ENCODE data around the gene FABP1. TPM values are rescaled to one million over a fixed set of nuclear protein-coding genes. Genes with fewer than 3 reads are reported as not detected.

FABP1 gene
- polyA plus RNA-seq, 1 of the 3 experiments (the other 2 are of a cell fraction) = not detected

DNA sequence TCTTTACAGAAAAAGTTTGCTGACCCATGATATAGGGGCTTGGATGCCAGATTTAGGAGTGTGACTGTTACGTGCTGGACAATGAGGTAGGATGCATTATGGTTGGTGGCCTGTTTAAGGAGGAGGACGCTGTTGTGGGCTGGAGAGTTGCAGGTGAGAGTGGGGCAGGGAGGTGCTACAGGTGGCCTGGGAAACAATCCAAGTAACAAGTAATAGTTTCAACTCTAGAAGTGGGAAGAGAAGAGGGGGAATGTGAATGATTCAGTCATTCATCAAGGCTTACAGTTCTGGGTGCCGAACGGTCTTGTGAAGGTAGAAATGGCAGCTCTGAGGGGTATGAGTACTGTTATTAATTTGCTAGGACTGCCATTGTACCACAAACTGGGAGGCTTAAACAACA, 6.2 kb downstream of the FABP1 start:
- no peak for DNase-seq
- ChIA-PET CTCF (no interaction called here), POLR2A (no interaction called here)
- Histone ChIP-seq H3K36me3 (replicated peaks in 1 of 2; ENCODE audit: control insufficient read depth in 1 of 2, insufficient read depth in 2 of 2, low read length in 1 of 2) (no peaks in the 10 kb centered on the region), H3K9me2 (no peaks in the 10 kb centered on the region), H3K4me3 (ENCODE audit: low read depth in 2 of 2, low read length in 1 of 2) (no peak overlapping the region), H3K4me1 (ENCODE audit: control insufficient read depth in 1 of 2, insufficient read depth in 2 of 2, low read depth in 1 of 2, low read length in 1 of 2) (peaks cover 0 to 4% of the 10 kb centered on the region in 2 experiments; a peak in 1 of 4 replicates), H3F3A (replicated peaks; ENCODE audit: insufficient read depth) (no peaks in the 10 kb centered on the region), H3K27me3 (ENCODE audit: insufficient read depth) (peaks cover 4% of the 10 kb centered on the region; the same call in 1 of the 2 replicates), H3K9me3 (no peaks in the 10 kb centered on the region), H3K79me2 (ENCODE audit: insufficient read depth) (no peaks in the 10 kb centered on the region), H3K27ac (ENCODE audit: low read depth in 2 of 2, low read length in 1 of 2) (no peak overlapping the region), H3K9ac (no peak overlapping the region), H4K20me1 (ENCODE audit: insufficient read depth) (no peaks in the 10 kb centered on the region), H3K4me2 (no peak overlapping the region), H2AFZ (ENCODE audit: low read depth) (no peak overlapping the region)
- WGBS (ENCODE audit: low lambda C conversion rate) = 59% methylated on average over 4 of the region's 4 CpGs
- TF ChIP-seq RFX5 (IDR thresholded peaks at IDR 0.05; ENCODE audit: low read length) (no peak), ELF1 (IDR thresholded peaks at IDR 0.05) (no peak), TEAD4 (IDR thresholded peaks at IDR 0.05; ENCODE audit: borderline replicate concordance, insufficient read depth) (no peak), GATA2 (CRISPR knock-in tag; IDR thresholded peaks at IDR 0.05) (no peak), CHD2 (IDR thresholded peaks at IDR 0.05; ENCODE audit: low read length, partially characterized antibody) (no peak), MXI1 (IDR thresholded peaks at IDR 0.05; ENCODE audit: low read depth, low read length) (no peak)
- TF ChIP-seq, protein P1, sequence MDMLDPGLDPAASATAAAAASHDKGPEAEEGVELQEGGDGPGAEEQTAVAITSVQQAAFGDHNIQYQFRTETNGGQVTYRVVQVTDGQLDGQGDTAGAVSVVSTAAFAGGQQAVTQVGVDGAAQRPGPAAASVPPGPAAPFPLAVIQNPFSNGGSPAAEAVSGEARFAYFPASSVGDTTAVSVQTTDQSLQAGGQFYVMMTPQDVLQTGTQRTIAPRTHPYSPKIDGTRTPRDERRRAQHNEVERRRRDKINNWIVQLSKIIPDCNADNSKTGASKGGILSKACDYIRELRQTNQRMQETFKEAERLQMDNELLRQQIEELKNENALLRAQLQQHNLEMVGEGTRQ (IDR thresholded peaks at IDR 0.05; ENCODE audit: borderline replicate concordance, low read depth, low read length) = no peak
- TF ChIP-seq, protein P2, sequence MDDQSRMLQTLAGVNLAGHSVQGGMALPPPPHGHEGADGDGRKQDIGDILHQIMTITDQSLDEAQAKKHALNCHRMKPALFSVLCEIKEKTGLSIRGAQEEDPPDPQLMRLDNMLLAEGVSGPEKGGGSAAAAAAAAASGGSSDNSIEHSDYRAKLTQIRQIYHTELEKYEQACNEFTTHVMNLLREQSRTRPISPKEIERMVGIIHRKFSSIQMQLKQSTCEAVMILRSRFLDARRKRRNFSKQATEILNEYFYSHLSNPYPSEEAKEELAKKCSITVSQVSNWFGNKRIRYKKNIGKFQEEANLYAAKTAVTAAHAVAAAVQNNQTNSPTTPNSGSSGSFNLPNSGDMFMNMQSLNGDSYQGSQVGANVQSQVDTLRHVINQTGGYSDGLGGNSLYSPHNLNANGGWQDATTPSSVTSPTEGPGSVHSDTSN (IDR thresholded peaks at IDR 0.05) = no peak

DNA sequence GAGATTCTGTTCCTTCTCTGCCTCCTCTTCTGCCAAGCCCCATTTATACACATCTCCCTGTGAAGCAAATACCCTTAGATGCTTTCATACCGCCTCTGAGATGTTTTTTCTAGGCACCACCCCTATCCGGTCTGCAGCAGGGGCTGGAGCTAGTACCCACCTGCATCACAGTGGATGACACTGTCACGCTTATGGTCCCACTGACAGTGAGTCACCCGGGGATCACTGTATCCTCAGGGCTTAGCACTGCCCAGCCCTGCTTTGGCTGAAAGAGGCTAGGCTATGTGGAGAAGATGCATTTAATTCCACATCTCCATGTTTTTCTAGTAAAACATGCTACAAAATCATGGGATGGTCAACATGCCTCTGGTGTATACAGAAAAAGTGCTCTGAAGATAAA, 9.9 kb downstream of the FABP1 start:
- Histone ChIP-seq H3K27ac (ENCODE audit: low read depth in 2 of 2, low read length in 1 of 2) (no peak overlapping the region), H3K79me2 (ENCODE audit: insufficient read depth) (no peaks in the 10 kb centered on the region), H3K36me3 (replicated peaks in 1 of 2; ENCODE audit: control insufficient read depth in 1 of 2, insufficient read depth in 2 of 2, low read length in 1 of 2) (no peaks in the 10 kb centered on the region), H3K4me1 (ENCODE audit: control insufficient read depth in 1 of 2, insufficient read depth in 2 of 2, low read depth in 1 of 2, low read length in 1 of 2) (peaks cover 0 to 4% of the 10 kb centered on the region in 2 experiments; a peak in 1 of 4 replicates), H3K9me3 (no peaks in the 10 kb centered on the region), H2AFZ (ENCODE audit: low read depth) (no peak overlapping the region), H3K9me2 (no peaks in the 10 kb centered on the region), H3K27me3 (ENCODE audit: insufficient read depth) (peaks cover 4% of the 10 kb centered on the region; the same call in 1 of the 2 replicates), H3K4me2 (no peak overlapping the region), H3F3A (replicated peaks; ENCODE audit: insufficient read depth) (no peaks in the 10 kb centered on the region), H3K4me3 (ENCODE audit: low read depth in 2 of 2, low read length in 1 of 2) (no peak overlapping the region), H3K9ac (no peak overlapping the region), H4K20me1 (ENCODE audit: insufficient read depth) (no peaks in the 10 kb centered on the region)
- ChIA-PET CTCF (no interaction called here), POLR2A (no interaction called here)
- WGBS (ENCODE audit: low lambda C conversion rate) = 59% methylated on average over 4 of the region's 4 CpGs
- TF ChIP-seq MEF2A (IDR thresholded peaks at IDR 0.05; ENCODE audit: borderline replicate concordance, low read depth) (no peak), TAF1 (IDR thresholded peaks at IDR 0.05; ENCODE audit: borderline replicate concordance, low read depth, low read length) (no peak), MXI1 (IDR thresholded peaks at IDR 0.05; ENCODE audit: low read depth, low read length) (no peak), RXRA (IDR thresholded peaks at IDR 0.05; ENCODE audit: borderline replicate concordance, low read depth) (no peak), RCOR1 (IDR thresholded peaks at IDR 0.05; ENCODE audit: low read length) (no peak), RAD21 (IDR thresholded peaks at IDR 0.05; ENCODE audit: low read length) (no peak), POLR2AphosphoS5 (IDR thresholded peaks at IDR 0.05; ENCODE audit: low read depth, low read length) (no peak), GABPA (IDR thresholded peaks at IDR 0.05; ENCODE audit: low read depth) (no peak), SIN3A (IDR thresholded peaks at IDR 0.05; ENCODE audit: borderline replicate concordance, low read depth, low read length) (no peak), ELF1 (IDR thresholded peaks at IDR 0.05) (no peak), YY1 (IDR thresholded peaks at IDR 0.05; ENCODE audit: low read depth) (no peak), FOXJ3 (CRISPR knock-in tag; IDR thresholded peaks at IDR 0.05) (no peak)
- TF ChIP-seq, protein P2 (IDR thresholded peaks at IDR 0.05) = no peak
- TF ChIP-seq, protein P3, sequence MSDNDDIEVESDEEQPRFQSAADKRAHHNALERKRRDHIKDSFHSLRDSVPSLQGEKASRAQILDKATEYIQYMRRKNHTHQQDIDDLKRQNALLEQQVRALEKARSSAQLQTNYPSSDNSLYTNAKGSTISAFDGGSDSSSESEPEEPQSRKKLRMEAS (IDR thresholded peaks at IDR 0.05; ENCODE audit: low read depth) = no peak
- TF ChIP-seq, protein P1 (IDR thresholded peaks at IDR 0.05; ENCODE audit: borderline replicate concordance, low read depth, low read length) = no peak
- TF ChIP-seq, protein P4, sequence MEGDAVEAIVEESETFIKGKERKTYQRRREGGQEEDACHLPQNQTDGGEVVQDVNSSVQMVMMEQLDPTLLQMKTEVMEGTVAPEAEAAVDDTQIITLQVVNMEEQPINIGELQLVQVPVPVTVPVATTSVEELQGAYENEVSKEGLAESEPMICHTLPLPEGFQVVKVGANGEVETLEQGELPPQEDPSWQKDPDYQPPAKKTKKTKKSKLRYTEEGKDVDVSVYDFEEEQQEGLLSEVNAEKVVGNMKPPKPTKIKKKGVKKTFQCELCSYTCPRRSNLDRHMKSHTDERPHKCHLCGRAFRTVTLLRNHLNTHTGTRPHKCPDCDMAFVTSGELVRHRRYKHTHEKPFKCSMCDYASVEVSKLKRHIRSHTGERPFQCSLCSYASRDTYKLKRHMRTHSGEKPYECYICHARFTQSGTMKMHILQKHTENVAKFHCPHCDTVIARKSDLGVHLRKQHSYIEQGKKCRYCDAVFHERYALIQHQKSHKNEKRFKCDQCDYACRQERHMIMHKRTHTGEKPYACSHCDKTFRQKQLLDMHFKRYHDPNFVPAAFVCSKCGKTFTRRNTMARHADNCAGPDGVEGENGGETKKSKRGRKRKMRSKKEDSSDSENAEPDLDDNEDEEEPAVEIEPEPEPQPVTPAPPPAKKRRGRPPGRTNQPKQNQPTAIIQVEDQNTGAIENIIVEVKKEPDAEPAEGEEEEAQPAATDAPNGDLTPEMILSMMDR (IDR thresholded peaks at IDR 0.05) = no peak
- TF ChIP-seq, protein P5, sequence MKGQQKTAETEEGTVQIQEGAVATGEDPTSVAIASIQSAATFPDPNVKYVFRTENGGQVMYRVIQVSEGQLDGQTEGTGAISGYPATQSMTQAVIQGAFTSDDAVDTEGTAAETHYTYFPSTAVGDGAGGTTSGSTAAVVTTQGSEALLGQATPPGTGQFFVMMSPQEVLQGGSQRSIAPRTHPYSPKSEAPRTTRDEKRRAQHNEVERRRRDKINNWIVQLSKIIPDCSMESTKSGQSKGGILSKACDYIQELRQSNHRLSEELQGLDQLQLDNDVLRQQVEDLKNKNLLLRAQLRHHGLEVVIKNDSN (IDR thresholded peaks at IDR 0.05; ENCODE audit: borderline replicate concordance, low read depth) = no peak
- no peak for DNase-seq

Data from SK-N-SH (cell line).